Panc1 (cell line): Measurements from ENCODE around the gene ATP13A3. TPM values are rescaled to one million over a fixed set of nuclear protein-coding genes. Genes with fewer than 3 reads are reported as not detected.
"Not testable (repeated sequence)": the region's sequence is repeated elsewhere in the genome, so short reads cannot be mapped to it uniquely, and the experiment has no call there.

Source experiments
- ATAC-seq: fragments of 200-7000 bp; cut with Tn5 transposase; 2 replicates; pipeline ENCODE4 v1.9.1; 2020; ENCODE audit warnings: mild to moderate bottlenecking, moderate library complexity
- BruUV-seq: library from RNA; stranded (reverse); fragments of 400-500 nt; replicated peaks from 2 replicates; lab custom pipeline; 2021; lab: Mats Ljungman, UMichigan
- CTCF ChIA-PET: fragments of 300-600 bp; sonication (Branson Sonifier 250); formaldehyde crosslinking; loops from one replicate; lab custom pipeline; 2022; ENCODE audit warnings: antibody characterized with exemption; lab: Charles Lee
- POLR2A ChIA-PET: fragments of 300-600 bp; sonication (Branson Sonifier 250); formaldehyde crosslinking; loops from one replicate; lab custom pipeline; 2022; ENCODE audit warnings: antibody characterized with exemption; lab: Charles Lee
- DNase-seq: peaks from one replicate; pipeline ENCODE4 v3.0.0-alpha.2; 2010; ENCODE audit warnings: low read depth, low spot score
- H3K27ac ChIP-seq: 2 replicates; pipeline ENCODE4 v1.5.1; 2011; ENCODE audit warnings: mild to moderate bottlenecking, low read length, inconsistent platforms
- H3K27me3 ChIP-seq: fragments of 200-500 bp; sonication (Bioruptor generic); 2 replicates; pipeline ENCODE4 v1.6.0; 2014; ENCODE audit warnings: low read length, inconsistent platforms; ENCODE audit not compliant: control insufficient read depth, insufficient read depth
- H3K36me3 ChIP-seq: fragments of 200-500 bp; sonication (Bioruptor generic); 2 replicates; pipeline ENCODE4 v1.5.1; 2014; ENCODE audit warnings: inconsistent platforms, mild to moderate bottlenecking, low read length, moderate library complexity; ENCODE audit not compliant: control insufficient read depth, insufficient read depth
- H3K4me1 ChIP-seq: 2 replicates; pipeline ENCODE4 v1.5.1; 2011; ENCODE audit warnings: inconsistent platforms, mild to moderate bottlenecking, low read length, moderate library complexity; ENCODE audit not compliant: control insufficient read depth, insufficient read depth
- H3K4me3 ChIP-seq, 2 experiments: 2 replicates each; pipeline ENCODE4 v1.5.1; 2011 to 2012; ENCODE audit warnings: low read depth in 2 of 2, low read length in 2 of 2, mild to moderate bottlenecking in 2 of 2, inconsistent platforms in 1 of 2, moderate library complexity in 1 of 2
- H3K9me3 ChIP-seq: fragments of 200-500 bp; sonication (Bioruptor generic); 2 replicates; pipeline ENCODE4 v1.5.1; 2014; ENCODE audit warnings: low read depth, mild to moderate bottlenecking, inconsistent platforms, low read length, moderate library complexity; ENCODE audit not compliant: control insufficient read depth, insufficient read depth
- CTCF ChIP-seq: fragments of 450-650 bp; IDR thresholded peaks from 2 replicates; pipeline ENCODE4 v1.5.1; 2017; ENCODE audit warnings: mild to moderate bottlenecking
- POLR2AphosphoS5 ChIP-seq: IDR thresholded peaks from 2 replicates; pipeline ENCODE4 v1.6.1; 2012; ENCODE audit warnings: mild to moderate bottlenecking, low read depth, low read length, moderate library complexity
- SIN3A ChIP-seq: IDR thresholded peaks from 2 replicates; pipeline ENCODE4 v1.6.1; 2012; ENCODE audit warnings: low read depth, mild to moderate bottlenecking, low read length, moderate library complexity, borderline replicate concordance; ENCODE audit not compliant: insufficient read depth
- TCF7L2 ChIP-seq: IDR thresholded peaks from 2 replicates; pipeline ENCODE4 v1.6.1; 2011; ENCODE audit warnings: mild to moderate bottlenecking, low read depth, low read length, inconsistent platforms
- in situ Hi-C: cut with HindIII; loops from 2 replicates; pipeline ENCODE4 v1.10.0; 2016; ENCODE audit warnings: low sequenced_read_pairs, low pct_unique_long_range_greater_than_20kb
- intact Hi-C: fragments of 100-400 bp; cut with micrococcal nuclease; formaldehyde crosslinking; loops from one replicate; pipeline ENCODE4 v1.10.0; 2022; ENCODE audit not compliant: unreplicated experiment
- total RNA-seq: library from RNA; stranded (reverse); gene quantifications from one replicate; pipeline ENCODE4 v1.2.1, GENCODE V29; 2021; ENCODE audit not compliant: unreplicated experiment
- TF ChIP-seq, protein P1 (sequence below), 2 experiments: IDR thresholded peaks; 2 replicates each; pipeline ENCODE4 v1.6.1; 2011 to 2012; ENCODE audit warnings: low read depth in 2 of 2, control low read depth in 1 of 2, low read length in 1 of 2, mild to moderate bottlenecking in 1 of 2, moderate library complexity in 1 of 2; ENCODE audit not compliant: insufficient read depth in 1 of 2

The ATP13A3 gene
- total RNA-seq, 1 experiment from 2014 or later = 169 TPM

GRCh38 chr3:194520201-194520600 is 33.4 kb upstream of the ATP13A3 start:
- intact Hi-C loops, DNase-seq, H3K27ac ChIP-seq, ATAC-seq, H3K4me1 ChIP-seq, H3K27me3 ChIP-seq, CTCF ChIA-PET, POLR2A ChIA-PET, in situ Hi-C loops, H3K9me3 ChIP-seq, BruUV-seq, H3K36me3 ChIP-seq, H3K4me3 ChIP-seq: not testable (repeated sequence)

DNA sequence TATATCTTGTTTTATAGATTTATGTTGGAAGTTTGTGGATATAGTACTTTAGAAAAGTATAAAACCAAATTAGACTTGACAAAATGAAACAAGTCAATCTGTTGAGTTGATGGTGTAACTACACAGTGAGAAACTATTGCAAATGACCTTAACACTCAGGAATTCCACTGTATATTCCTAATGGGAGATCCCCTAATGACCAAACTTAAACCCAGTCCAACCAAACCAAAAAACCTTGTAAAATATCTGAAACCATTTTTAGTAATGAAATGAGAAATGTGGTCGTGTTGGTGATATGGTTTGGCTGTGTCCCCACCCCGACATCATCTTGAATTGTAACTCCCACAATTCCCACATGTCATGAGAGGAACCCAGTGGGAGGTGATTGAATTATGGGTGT is 31.9 kb upstream of the ATP13A3 start:
- no peak for DNase-seq
- Histone ChIP-seq H3K27ac (no peak overlapping the region), H3K4me3 (no peak overlapping the region), H3K4me1 (peaks cover 4% of the 10 kb centered on the region; the same call in 1 of the 2 replicates), H3K9me3 (no peaks in the 10 kb centered on the region), H3K27me3 (no peaks in the 10 kb centered on the region), H3K36me3 (no peaks in the 10 kb centered on the region)
- intact Hi-C loops (no loop called here), in situ Hi-C loops (no loop called here)
- TF ChIP-seq POLR2AphosphoS5 (no peak), SIN3A (no peak), CTCF (no peak), TCF7L2 (no peak)
- TF ChIP-seq, protein P1, sequence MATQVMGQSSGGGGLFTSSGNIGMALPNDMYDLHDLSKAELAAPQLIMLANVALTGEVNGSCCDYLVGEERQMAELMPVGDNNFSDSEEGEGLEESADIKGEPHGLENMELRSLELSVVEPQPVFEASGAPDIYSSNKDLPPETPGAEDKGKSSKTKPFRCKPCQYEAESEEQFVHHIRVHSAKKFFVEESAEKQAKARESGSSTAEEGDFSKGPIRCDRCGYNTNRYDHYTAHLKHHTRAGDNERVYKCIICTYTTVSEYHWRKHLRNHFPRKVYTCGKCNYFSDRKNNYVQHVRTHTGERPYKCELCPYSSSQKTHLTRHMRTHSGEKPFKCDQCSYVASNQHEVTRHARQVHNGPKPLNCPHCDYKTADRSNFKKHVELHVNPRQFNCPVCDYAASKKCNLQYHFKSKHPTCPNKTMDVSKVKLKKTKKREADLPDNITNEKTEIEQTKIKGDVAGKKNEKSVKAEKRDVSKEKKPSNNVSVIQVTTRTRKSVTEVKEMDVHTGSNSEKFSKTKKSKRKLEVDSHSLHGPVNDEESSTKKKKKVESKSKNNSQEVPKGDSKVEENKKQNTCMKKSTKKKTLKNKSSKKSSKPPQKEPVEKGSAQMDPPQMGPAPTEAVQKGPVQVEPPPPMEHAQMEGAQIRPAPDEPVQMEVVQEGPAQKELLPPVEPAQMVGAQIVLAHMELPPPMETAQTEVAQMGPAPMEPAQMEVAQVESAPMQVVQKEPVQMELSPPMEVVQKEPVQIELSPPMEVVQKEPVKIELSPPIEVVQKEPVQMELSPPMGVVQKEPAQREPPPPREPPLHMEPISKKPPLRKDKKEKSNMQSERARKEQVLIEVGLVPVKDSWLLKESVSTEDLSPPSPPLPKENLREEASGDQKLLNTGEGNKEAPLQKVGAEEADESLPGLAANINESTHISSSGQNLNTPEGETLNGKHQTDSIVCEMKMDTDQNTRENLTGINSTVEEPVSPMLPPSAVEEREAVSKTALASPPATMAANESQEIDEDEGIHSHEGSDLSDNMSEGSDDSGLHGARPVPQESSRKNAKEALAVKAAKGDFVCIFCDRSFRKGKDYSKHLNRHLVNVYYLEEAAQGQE (IDR thresholded peaks at IDR 0.05; ENCODE audit: insufficient read depth in 1 of 2, low read depth in 2 of 2, low read length in 1 of 2) = no peak
- no peak for ATAC-seq
- no TSS peak for BruUV-seq
- ChIA-PET POLR2A (interaction anchor here (0.5 kb wide), 1 partner anchor 383 kb away, joined by 4 read pairs; no protein-coding TSS in a partner anchor), CTCF (no interaction called here)

- POLR2A ChIA-PET = no interaction called here
- peak; percentile 33 for ATAC-seq
- Histone ChIP-seq H3K27ac (no peak overlapping the region), H3K27me3 (no peaks in the 10 kb centered on the region), H3K4me1 (peaks cover 7% of the 10 kb centered on the region), H3K36me3 (no peaks in the 10 kb centered on the region), H3K4me3 (no peak overlapping the region), H3K9me3 (no peaks in the 10 kb centered on the region)
- in situ Hi-C loops = no loop called here
- TF ChIP-seq SIN3A (no peak), TCF7L2 (no peak), CTCF (no peak)
- TF ChIP-seq, protein P1 (IDR thresholded peaks at IDR 0.05; ENCODE audit: insufficient read depth in 1 of 2, low read depth in 2 of 2, low read length in 1 of 2) = no peak
- CTCF ChIA-PET = interaction anchor here (0.9 kb wide), 1 partner anchor 20 kb away, joined by 5 read pairs; no protein-coding TSS in a partner anchor
- intact Hi-C loops = no loop called here
- BruUV-seq = no TSS peak
- no peak for DNase-seq
Measured at GRCh38 chr3:194517333-194517732, 30.5 kb upstream of the ATP13A3 start.
